Measurements from ENCODE around the gene ADTRP.
"Not testable (repeated sequence)": the region's sequence is repeated elsewhere in the genome, so short reads cannot be mapped to it uniquely, and the experiment has no call there.

ADTRP gene

GRCh38 chr6:11802886-11803590 is 24.4 kb upstream of the ADTRP start:
- no peak for DNase-seq

DNA sequence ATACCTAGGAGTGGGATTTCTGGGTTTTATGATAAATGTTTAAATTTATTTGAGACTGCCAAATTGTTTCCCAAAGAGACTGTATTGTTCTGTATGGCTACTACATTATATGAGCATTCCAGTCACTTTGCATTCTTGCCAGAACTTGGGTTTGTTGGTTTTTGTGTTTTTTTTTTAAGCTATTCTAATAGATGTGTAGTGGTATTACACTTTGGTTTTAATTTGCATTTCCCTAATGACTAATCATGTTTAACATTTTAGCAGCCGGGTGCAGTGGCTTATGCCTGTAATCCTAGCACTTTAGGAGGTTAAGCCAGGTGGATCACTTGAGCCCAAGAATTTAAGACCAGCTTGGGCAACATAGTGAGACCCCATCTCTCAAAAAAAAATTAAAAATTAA is 21.9 kb upstream of the ADTRP start:
- DNase-seq, result not testable (repeated sequence)

DNA sequence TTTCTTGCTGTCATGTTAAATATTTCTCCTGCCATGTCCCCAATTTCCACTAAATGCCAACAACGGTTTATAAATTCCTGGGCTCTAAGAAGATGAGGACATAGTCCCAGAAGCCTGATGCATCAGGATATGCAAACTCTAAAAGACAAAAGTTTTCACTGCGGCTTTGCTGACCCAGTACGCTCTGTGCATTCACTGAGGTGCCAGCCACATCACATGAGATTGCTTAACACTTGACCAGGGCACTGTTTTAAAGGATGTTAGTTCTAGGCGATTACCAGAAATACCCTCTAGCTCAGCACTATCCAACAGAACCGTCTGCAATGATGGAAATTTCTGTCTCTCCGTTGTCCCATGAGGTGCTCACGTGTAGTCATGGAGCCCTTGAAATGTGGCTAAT is 19.9 kb upstream of the ADTRP start:
- no peak for DNase-seq

DNA sequence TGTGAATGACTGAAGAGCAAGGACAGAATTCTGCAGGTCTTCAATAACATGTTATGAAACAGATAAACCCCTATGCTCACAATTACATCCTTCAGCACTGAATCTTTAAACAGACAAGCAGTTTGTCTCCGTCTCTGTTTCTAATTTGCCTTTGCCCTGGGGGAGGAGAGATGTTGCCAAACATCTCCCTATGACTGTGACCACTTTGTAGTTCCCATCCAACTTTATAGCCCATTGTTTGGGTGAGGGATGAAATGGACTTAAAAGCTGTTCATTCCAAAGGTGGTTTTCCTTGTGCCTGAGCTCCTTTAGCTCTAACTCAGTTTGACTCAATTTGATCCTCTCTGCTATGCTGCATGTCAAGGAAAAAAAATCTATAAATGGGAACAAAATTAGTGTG is 19.5 kb upstream of the ADTRP start:
- DNase-seq, result no peak

DNA sequence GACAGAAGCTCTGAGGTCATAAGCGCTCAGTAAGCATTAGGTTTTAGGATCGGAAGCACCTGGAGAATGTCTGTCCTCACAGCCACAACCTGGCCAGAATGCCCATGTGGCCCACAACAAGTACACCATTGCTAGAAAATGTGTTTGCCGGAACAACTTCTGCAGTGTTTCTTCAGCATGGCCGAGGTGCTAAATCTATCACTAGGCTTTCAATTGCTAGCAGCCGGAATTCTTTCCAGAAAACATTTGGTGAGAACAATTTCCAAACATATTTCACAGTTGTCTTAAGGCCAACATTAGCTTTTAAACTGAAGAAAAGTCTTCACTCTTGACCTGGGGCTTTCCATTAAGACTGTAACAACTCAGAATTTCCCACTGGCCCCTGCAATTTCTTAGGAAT is 18.2 kb upstream of the ADTRP start:
- no peak for DNase-seq

DNA sequence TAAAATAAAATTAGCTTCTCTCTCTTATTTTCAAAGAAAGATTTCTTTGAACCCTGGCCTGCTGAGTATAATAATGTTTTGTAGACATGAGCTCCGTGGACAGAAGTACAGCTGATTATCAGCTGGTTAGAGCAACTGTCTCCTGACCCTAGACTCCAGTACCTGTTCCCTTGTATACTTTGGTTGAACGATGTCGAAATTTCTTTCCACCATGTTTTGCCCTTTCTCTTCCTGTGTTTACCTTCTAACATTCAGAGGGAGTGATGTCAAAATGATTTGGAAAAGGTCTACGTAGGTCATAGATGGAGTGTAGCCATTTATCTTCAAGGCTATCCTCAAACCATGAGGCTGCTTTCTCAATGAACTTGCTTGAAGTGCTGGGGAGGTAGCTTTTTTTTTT is 16.8 kb upstream of the ADTRP start:
- DNase-seq, result no peak

- no peak for DNase-seq
These were observed 14.7 kb upstream of the ADTRP start for GRCh38 chr6:11793277-11793676.

DNA sequence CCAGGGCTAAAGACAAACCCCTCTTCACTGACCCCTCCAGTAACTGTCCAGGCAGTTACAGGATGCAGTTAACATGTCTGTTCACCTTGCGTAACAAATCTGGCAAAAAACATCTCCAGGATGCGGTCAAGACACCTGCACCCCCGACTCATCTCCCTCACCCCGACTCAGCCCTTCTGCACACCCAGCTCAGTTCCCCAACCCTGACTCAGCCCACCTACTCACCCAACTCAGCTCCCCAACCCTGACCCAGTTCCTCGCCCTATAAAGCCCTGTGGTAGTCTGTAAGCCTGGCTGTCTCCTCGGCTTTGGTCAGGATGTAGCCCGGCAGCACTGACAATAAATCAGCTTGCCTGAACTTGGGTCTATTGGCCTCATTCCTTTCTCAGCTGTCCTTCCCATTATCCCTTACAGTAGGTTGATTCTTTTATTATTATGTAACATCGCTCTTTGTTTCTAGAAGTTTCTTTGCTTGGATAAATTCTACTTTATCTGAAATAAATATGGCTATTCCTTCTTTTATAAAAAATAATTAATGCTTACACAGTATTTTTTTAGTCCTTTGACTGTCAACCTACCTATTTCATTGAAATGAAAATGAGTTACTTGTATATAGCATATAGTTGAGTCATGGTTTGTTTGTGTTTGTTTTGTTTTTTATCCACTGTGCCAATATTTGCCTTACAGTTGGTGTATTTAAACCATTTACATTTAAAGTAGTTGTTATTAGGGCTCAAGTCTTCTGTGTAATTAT is 12.9 kb upstream of the ADTRP start:
- DNase-seq, result no peak

- no peak for DNase-seq
These were observed 11.1 kb upstream of the ADTRP start for GRCh38 chr6:11789744-11790143.

DNA sequence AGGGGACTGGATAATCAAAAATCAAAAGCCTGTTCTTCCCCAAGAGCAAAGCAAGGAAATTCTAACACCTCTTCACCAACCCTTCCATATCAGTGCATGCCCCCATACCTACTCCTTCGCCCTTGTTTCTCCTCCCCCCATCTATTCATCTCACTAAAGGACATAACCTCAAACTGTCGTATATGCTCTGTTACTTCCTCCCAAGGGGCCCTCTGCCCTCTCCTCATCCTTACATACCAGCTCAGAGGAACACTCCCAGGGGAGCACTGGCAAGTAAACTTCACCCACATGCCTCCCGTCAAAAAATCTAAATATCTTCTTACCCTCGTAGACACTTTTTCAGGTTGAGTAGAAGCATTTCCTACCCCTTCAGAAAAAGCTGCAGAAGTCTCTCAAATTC is 9.4 kb upstream of the ADTRP start:
- no peak for DNase-seq

- no peak for DNase-seq
These were observed 7.4 kb upstream of the ADTRP start for GRCh38 chr6:11785774-11786579.

- DNase-seq, result no peak
These were observed 6.8 kb upstream of the ADTRP start for GRCh38 chr6:11785415-11785773.

DNA sequence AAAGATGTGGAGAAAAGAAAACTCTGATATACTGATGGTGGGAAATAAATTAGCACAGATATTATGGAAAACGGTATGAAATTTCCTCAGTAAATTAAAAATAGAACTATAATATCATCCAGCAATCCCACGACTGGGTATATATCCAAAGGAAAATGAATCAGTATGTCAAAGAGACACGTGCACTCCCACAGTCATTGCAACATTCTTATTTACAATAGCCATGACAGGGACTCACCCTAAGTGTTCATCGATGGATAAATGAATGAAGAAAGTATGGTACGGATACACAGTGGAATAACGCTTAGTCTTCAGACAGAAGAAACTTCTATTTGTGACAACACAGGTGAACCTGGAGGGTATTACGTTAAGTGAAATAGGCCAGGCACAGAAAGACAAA is 5.7 kb upstream of the ADTRP start:
- DNase-seq, result no peak

DNA sequence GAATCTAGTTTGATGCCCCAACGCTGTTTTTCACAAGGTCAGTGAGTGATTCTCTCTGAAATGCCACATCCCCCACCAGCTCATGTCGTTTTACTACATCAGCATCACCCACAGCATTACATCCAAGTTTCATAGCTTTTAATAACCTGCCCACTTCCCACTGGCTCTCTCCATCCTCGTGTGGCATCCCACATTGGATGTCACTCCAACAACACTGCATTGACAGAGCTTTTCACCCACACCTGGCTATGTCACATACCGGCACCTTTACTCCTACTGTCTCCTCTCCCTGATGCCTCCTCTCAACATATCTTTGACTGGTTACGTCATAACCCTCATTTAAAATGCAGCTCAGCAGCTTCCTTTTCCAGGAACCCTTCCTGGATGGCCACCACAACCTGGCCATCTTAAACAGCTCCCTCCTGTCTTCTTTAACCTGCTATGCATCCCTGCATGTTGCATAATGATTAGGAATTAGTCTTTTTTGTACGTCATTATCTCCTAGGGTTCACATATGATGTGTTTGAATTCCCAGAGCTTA is 5.0 kb upstream of the ADTRP start:
- DNase-seq, result no peak

DNA sequence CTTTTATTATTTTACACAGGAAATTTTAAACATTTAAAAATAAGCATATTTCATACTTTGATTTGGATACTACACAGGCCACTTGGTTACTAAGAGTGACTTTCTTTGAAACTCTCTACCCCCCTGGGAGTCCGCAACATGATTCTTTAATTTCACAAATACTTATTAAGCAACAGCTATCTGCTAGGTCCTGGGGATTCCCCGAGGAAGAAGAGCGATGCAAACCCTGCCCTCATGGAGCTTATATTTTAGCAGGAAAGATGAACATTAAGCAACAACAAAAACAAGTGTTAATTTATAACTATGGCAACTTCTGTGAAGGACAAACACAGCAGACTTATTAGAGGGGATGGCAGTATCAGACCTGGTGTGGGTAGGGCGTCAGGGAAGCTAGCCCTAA is 3.9 kb upstream of the ADTRP start:
- no peak for DNase-seq

- DNase-seq, result no peak
These were observed 1.5 kb upstream of the ADTRP start for GRCh38 chr6:11780097-11780428.

DNA sequence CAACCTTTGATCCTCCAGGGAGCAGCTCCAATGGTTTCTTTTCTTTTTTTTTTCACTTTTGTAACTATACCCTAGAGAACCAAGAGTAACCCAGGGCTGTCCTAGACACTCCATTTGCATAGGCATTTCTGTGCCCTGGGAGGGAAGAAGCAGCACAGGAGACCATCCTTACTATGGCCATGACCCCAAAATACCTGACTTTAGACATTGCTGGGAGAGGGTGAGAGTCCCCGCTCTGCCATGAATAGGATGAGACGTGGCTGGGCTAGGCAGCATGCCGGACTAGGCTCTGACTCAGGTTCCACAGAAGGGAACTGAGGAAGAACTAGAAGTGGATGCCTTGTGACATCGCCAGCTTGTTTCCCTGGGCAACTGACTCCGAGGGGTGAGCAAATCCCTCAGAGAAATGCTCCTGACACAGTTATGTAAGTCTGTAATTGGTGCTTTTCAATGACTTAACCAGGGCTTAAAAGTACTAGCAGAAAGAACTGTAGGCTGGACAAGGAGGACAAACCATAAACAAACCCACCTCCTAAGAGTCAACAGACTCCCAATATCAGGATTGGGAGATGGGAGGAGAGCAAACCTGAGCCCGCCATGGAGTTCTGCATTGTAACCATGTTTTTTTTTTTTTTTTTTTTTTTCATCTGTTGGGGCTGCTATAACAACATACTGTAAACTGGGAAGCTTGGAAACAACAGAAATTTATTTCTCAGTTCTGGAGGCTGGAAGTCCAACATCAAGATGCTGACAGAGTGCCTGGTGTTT is 910 bp upstream of the ADTRP start:
- DNase-seq, result peak; percentile 24

DNA sequence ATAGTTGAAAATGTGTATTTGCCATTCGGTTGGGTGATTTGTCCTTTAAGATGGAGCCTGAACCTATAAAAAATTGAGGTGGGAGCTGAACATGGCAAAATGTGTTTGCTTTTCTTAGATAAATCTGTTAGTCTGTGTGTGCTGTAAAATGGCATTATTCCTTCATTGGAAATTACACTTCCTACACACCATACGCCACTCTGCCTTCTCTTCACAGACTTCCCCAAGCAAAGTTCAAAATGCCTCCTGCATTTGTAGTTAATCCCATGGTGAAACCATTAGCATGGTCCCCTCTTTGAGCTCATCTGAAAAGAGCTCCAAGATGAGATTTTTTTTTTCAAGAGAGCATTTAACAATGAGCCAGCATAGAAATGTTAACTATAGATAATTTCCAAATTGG is 567 bp downstream of the ADTRP start:
- no peak for DNase-seq

DNA sequence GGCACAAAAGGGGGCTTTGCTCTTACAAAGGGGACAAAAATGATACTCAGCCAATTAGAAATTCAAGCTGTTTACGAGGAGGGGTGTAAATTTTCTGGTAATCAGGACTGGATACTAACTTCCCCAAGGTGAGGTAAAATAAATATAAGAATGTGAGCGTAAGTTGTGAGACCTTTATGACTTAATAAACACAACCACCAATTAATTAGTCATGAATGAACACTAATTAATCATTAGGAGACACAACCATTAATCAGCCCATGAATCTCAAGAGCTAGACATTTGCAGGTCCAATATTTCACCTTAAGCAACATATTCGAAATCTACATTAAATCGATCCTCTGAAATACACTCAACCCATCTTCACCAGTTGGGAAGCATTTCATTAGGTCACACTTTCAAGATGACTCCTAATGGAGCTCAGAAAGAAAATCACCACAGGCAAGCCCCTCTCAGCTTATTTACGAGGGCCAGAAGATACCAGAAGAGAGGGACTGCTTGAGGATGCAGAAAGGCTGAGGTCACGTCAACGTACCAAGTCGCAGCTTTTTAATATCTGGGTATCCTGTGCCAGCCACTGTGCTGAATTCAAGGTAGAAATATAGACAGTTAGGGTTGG is 2.7 kb downstream of the ADTRP start:
- DNase-seq, result no peak

GRCh38 chr6:11774426-11774825 is 4.2 kb downstream of the ADTRP start:
- DNase-seq, result no peak

DNA sequence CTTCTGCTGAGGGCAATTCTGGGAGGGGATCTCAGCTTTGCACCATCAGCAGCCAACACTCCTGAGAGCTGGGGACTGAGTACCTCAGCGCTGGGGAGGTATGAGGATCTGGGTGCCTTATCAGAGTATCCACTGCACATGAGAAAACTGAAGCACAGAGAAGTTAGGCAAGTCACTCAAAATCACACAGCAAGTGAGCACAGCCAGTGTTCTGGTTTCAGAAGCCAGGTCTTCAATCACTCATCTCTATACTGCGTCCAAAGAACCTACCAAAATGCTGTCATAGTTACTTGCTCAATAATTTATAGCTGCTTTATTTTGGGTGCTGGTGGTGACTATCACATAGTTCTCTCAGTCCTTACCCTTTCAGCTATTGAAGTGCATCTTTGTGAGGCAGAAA is 5.0 kb downstream of the ADTRP start:
- DNase-seq, result no peak

DNA sequence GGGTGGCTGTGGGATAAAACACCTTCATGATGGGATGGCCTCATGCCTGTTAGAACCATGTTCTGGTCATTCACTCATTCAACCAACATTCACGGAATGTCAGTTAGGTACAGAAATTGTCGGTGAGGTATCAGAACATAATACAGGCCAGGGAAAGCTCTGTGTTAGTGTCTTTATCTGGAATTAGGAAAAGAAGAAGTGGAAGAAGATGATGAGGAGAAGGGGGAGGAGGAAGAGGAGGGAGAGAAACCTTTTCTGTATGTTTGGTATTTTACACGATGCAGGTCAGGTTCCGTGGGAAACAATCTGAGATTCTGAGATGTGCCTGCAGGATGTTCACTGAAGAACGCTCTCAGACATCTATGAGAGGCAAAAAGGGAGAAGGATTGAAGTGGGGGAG is 5.6 kb downstream of the ADTRP start:
- no peak for DNase-seq

Measured in retina (tissue), 1 donor.